H54 (cell line): ENCODE measurements around the gene BAIAP3.

Experiments
- DNase-seq: peaks from one replicate; pipeline ENCODE4 v3.0.0; 2011; ENCODE audit warnings: low spot score, mixed read lengths; ENCODE audit not compliant: insufficient read length
- FAIRE-seq: peaks from 3 replicates; lab custom pipeline; 2011; peaks lifted over from hg19 to GRCh38; lab: Jason Lieb, UNC
- POLR2A ChIP-seq: IDR thresholded peaks from 2 replicates; pipeline ENCODE4 v1.6.1; 2011; ENCODE audit warnings: low read depth, mild to moderate bottlenecking, low read length

The BAIAP3 gene

DNA sequence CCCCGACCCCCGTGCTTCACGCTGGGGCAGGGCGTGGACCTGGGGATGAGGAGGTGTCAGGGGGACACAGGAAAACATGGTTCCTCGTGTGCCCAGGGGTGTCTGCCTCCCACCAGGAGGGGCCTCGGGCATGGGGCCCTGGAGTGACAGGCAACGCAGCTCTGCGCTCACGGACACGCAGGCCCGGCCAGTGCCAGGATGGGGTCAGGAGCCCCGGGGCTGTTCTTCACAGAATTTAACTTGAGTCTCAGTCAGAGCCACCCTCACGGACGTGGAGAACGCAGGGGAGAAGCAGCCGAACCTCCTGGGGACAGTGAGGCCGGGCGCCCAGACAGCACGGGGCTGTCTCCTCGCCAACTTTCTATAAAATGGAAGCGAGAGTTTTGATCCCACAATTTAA, 64.3 kb downstream of the BAIAP3 start:
- no peak for DNase-seq
- no peak for TF ChIP-seq POLR2A
- no peak for FAIRE-seq

DNA sequence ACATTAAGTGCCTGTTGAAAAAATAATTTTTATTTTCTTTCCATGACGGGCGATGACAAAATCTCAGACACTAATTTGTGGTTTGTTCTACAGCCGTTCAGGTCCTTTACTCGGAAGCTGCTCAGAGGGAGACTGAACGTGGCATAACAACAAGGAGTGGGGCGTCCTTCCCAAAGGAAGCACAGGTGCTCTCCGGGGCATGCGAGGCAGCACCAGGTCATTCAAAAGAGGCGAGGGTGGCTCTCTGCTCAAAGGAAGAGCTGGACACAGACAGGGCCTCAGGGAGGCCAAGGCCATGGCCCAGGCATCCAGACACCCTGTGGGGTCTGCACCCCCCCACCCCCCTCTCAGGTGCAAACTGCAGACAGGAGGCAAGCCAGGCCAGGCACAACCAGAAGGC, 64.9 kb downstream of the BAIAP3 start:
- DNase-seq, result no peak
- FAIRE-seq, result no peak
- TF ChIP-seq POLR2A, result no peak
